BJ (cell line): Measurements from ENCODE around the gene CLEC2D. TPM values are rescaled to one million over a fixed set of nuclear protein-coding genes. Genes with fewer than 3 reads are reported as not detected.
"Not testable (repeated sequence)": the region's sequence is repeated elsewhere in the genome, so short reads cannot be mapped to it uniquely, and the experiment has no call there.

Source experiments
- CTCF ChIA-PET: fragments of 350-600 bp; formaldehyde crosslinking; extraction: SDS; loops from one replicate; lab custom pipeline; 2021; ENCODE audit warnings: antibody characterized with exemption, inconsistent platforms; lab: Yijun Ruan, JAX
- POLR2A ChIA-PET: fragments of 300-600 bp; sonication (Branson Sonifier 250); formaldehyde crosslinking; extraction: SDS; loops from one replicate; lab custom pipeline; 2021; ENCODE audit warnings: antibody characterized with exemption; lab: Charles Lee
- DNase-seq: peaks from one replicate; pipeline ENCODE4 v3.0.0-alpha.2; 2011; ENCODE audit warnings: low read depth
- H3K27me3 ChIP-seq: 2 replicates; pipeline ENCODE4 v1.6.0; 2011; ENCODE audit warnings: low read length; ENCODE audit not compliant: control insufficient read depth, insufficient read depth
- H3K36me3 ChIP-seq: 2 replicates; pipeline ENCODE4 v1.5.1; 2011; ENCODE audit warnings: low read length; ENCODE audit not compliant: control insufficient read depth, insufficient read depth
- H3K4me3 ChIP-seq: 2 replicates; pipeline ENCODE4 v1.5.1; 2011; ENCODE audit warnings: low read depth, mild to moderate bottlenecking, control low read depth, low read length
- CTCF ChIP-seq: IDR thresholded peaks from 2 replicates; pipeline ENCODE4 v1.5.1; 2011; ENCODE audit warnings: low read depth, mild to moderate bottlenecking, control low read depth, inconsistent platforms, low read length, moderate library complexity; ENCODE audit not compliant: insufficient read depth
- polyA plus RNA-seq: library from polyadenylated mRNA; depleted of rRNA; stranded (reverse); fragments of >200 nt; gene quantifications from 2 replicates; pipeline ENCODE4 v1.2.3, GENCODE V29; 2011

Gene CLEC2D
- polyA plus RNA-seq, 1 experiment, result 1.7 TPM

DNA sequence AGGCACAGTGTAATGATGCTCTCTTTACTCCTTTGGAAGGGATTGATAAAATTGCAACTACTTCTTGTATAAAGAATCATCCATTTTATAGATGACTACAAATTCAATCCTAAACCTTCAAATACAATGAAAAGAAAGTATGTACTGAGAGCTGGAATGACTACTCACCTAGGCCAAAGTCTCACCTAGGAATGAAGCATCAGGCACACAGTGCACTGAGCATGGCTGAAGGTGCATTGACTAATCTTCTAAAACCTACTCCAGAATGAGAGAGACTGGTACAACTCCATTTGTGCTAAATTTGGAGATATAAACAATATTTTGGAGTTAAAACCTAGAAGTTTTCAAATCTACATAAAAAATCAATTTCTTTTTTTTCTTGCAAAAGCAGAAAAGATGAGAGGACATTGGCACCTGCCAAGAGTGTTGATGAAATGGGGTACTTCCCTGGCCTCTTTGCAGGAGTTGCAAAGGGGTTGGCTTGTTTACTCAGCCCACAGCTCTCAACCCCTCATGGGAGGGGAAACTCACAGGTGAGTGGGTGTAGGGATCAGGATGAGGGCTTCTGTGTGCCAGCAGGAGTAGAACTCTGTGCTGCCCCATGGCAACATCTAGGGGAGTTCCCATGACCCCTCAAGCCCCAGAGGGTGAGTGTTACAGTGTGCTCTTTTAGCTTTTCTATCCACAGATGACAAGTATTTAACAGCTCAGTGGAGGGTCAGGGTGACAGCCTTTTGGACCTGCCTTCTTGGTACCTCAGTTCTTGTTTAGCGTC lies 32.1 kb downstream of the CLEC2D start:
- no peak for TF ChIP-seq CTCF
- H3K36me3 ChIP-seq, result no peaks in the 10 kb centered on the region
- no peaks in the 10 kb centered on the region for H3K27me3 ChIP-seq
- CTCF ChIA-PET, result interaction anchor here (1.3 kb wide), 1 partner anchor 68 kb away, joined by 4 read pairs; no protein-coding TSS in a partner anchor
- POLR2A ChIA-PET, result no interaction called here
- no peak for DNase-seq
- no peak overlapping the region for H3K4me3 ChIP-seq

- Histone ChIP-seq H3K4me3 (no peak overlapping the region), H3K36me3 (no peaks in the 10 kb centered on the region), H3K27me3 (no peaks in the 10 kb centered on the region)
- DNase-seq, result no peak
- POLR2A ChIA-PET, result no interaction called here
- TF ChIP-seq CTCF, result no peak
- CTCF ChIA-PET, result interaction anchor here (1.3 kb wide), 1 partner anchor 69 kb away, joined by 4 read pairs; no protein-coding TSS in a partner anchor
These were observed 32.7 kb downstream of the CLEC2D start for GRCh38 chr12:9702255-9702654.

GRCh38 chr12:9704561-9704960 lies 35.0 kb downstream of the CLEC2D start:
- H3K27me3 ChIP-seq, H3K4me3 ChIP-seq, H3K36me3 ChIP-seq, POLR2A ChIA-PET, DNase-seq: not testable (repeated sequence)
- CTCF ChIA-PET, result interaction anchor here (0.7 kb wide), 1 partner anchor 337 kb away, joined by 5 read pairs; no protein-coding TSS in a partner anchor

- no peak for TF ChIP-seq CTCF
These were observed 36.7 kb downstream of the CLEC2D start for GRCh38 chr12:9706086-9706685.

GRCh38 chr12:9707356-9707755 lies 37.8 kb downstream of the CLEC2D start:
- DNase-seq, result no peak
- Histone ChIP-seq H3K4me3 (no peak overlapping the region), H3K36me3 (no peaks in the 10 kb centered on the region), H3K27me3 (no peaks in the 10 kb centered on the region)
- no peak for TF ChIP-seq CTCF
- ChIA-PET CTCF (interaction anchor here (0.7 to 7.8 kb wide), 8 partner anchors 8 to 377 kb away, joined by 3 to 135 read pairs (median 7); no protein-coding TSS in a partner anchor), POLR2A (interaction anchor here (0.6 kb wide), 1 partner anchor 55 kb away, joined by 3 read pairs; no protein-coding TSS in a partner anchor)

More at GRCh38 chr12:9706086-9706685, 36.7 kb downstream of the CLEC2D start:
- ChIA-PET CTCF (interaction anchor here (0.8 to 7.8 kb wide), 4 partner anchors 19 to 375 kb away, joined by 3 to 135 read pairs (median 14); no protein-coding TSS in a partner anchor), POLR2A (no interaction called here)
- no peak for DNase-seq
- Histone ChIP-seq H3K4me3 (no peak overlapping the region), H3K36me3 (no peaks in the 10 kb centered on the region), H3K27me3 (no peaks in the 10 kb centered on the region)
